ENCODE data around the gene GSG1L.
"Not testable (repeated sequence)": the region's sequence is repeated elsewhere in the genome, so short reads cannot be mapped to it uniquely, and the experiment has no call there.

Gene GSG1L

GRCh38 chr16:27749946-27750345 is 313.6 kb downstream of the GSG1L start:
- Histone ChIP-seq H3K27me3 (ENCODE audit: control insufficient read depth, insufficient read depth, low read length) (no peaks in the 10 kb centered on the region), H3K4me1 (ENCODE audit: control insufficient read depth, insufficient read depth, low read length) (peaks cover 10% of the 10 kb centered on the region), H3K36me3 (ENCODE audit: insufficient read depth, low read length) (peaks cover 5% of the 10 kb centered on the region), H3K4me3 (ENCODE audit: low read length) (no peak overlapping the region), H3K9ac (ENCODE audit: low read depth, low read length) (no peak overlapping the region), H3K4me2 (ENCODE audit: low read length) (no peak overlapping the region), H3K9me3 (replicated peaks; ENCODE audit: low read length) (no peaks in the 10 kb centered on the region)

- Histone ChIP-seq H3K27me3 (ENCODE audit: control insufficient read depth, insufficient read depth, low read length) (no peaks in the 10 kb centered on the region), H3K9me3 (replicated peaks; ENCODE audit: low read length) (no peaks in the 10 kb centered on the region), H3K36me3 (ENCODE audit: insufficient read depth, low read length) (peaks cover 5% of the 10 kb centered on the region), H3K9ac (ENCODE audit: low read depth, low read length) (no peak overlapping the region), H3K4me3 (ENCODE audit: low read length) (no peak overlapping the region), H3K4me2 (ENCODE audit: low read length) (no peak overlapping the region), H3K4me1 (ENCODE audit: control insufficient read depth, insufficient read depth, low read length) (peaks cover 10% of the 10 kb centered on the region)
Observed at GRCh38 chr16:27749547-27749875, 314.0 kb downstream of the GSG1L start.

GRCh38 chr16:27748868-27749546 is 314.5 kb downstream of the GSG1L start:
- peak overlapping the region; percentile 13 for H3K4me2 ChIP-seq (ENCODE audit: low read length)
- H3K9ac ChIP-seq (ENCODE audit: low read depth, low read length): no peak overlapping the region
- peaks cover 5% of the 10 kb centered on the region for H3K36me3 ChIP-seq (ENCODE audit: insufficient read depth, low read length)
- peaks cover 10% of the 10 kb centered on the region for H3K4me1 ChIP-seq (ENCODE audit: control insufficient read depth, insufficient read depth, low read length)
- H3K4me3 ChIP-seq (ENCODE audit: low read length): no peak overlapping the region
- no peaks in the 10 kb centered on the region for H3K9me3 ChIP-seq (replicated peaks; ENCODE audit: low read length)
- H3K27me3 ChIP-seq (ENCODE audit: control insufficient read depth, insufficient read depth, low read length): no peaks in the 10 kb centered on the region

GRCh38 chr16:27747946-27748345 is 315.6 kb downstream of the GSG1L start:
- Histone ChIP-seq H3K36me3 (ENCODE audit: insufficient read depth, low read length) (peaks cover 5% of the 10 kb centered on the region), H3K4me1 (ENCODE audit: control insufficient read depth, insufficient read depth, low read length) (peaks cover 10% of the 10 kb centered on the region), H3K27me3 (ENCODE audit: control insufficient read depth, insufficient read depth, low read length) (no peaks in the 10 kb centered on the region), H3K4me3 (ENCODE audit: low read length) (no peak overlapping the region), H3K9me3 (replicated peaks; ENCODE audit: low read length) (no peaks in the 10 kb centered on the region), H3K4me2 (ENCODE audit: low read length) (no peak overlapping the region), H3K9ac (ENCODE audit: low read depth, low read length) (no peak overlapping the region)

- no peak overlapping the region for H3K4me3 ChIP-seq (ENCODE audit: low read length)
- no peaks in the 10 kb centered on the region for H3K9me3 ChIP-seq (replicated peaks; ENCODE audit: low read length)
- no peak overlapping the region for H3K9ac ChIP-seq (ENCODE audit: low read depth, low read length)
- no peak overlapping the region for H3K4me2 ChIP-seq (ENCODE audit: low read length)
- peaks cover 10% of the 10 kb centered on the region for H3K4me1 ChIP-seq (ENCODE audit: control insufficient read depth, insufficient read depth, low read length)
- no peaks in the 10 kb centered on the region for H3K27me3 ChIP-seq (ENCODE audit: control insufficient read depth, insufficient read depth, low read length)
- peaks cover 5% of the 10 kb centered on the region for H3K36me3 ChIP-seq (ENCODE audit: insufficient read depth, low read length)
Observed at GRCh38 chr16:27746076-27746855, 317.2 kb downstream of the GSG1L start.

- H3K9ac ChIP-seq (ENCODE audit: low read depth, low read length): no peak overlapping the region
- peaks cover 7% of the 10 kb centered on the region for H3K36me3 ChIP-seq (ENCODE audit: insufficient read depth, low read length)
- H3K4me1 ChIP-seq (ENCODE audit: control insufficient read depth, insufficient read depth, low read length): peaks cover 10% of the 10 kb centered on the region
- H3K9me3 ChIP-seq (replicated peaks; ENCODE audit: low read length): no peaks in the 10 kb centered on the region
- H3K27me3 ChIP-seq (ENCODE audit: control insufficient read depth, insufficient read depth, low read length): no peaks in the 10 kb centered on the region
- H3K4me2 ChIP-seq (ENCODE audit: low read length): no peak overlapping the region
- no peak overlapping the region for H3K4me3 ChIP-seq (ENCODE audit: low read length)
Observed at GRCh38 chr16:27745348-27745747, 318.2 kb downstream of the GSG1L start.

- Histone ChIP-seq H3K4me3 (ENCODE audit: low read length) (no peak overlapping the region), H3K9ac (ENCODE audit: low read depth, low read length) (no peak overlapping the region), H3K27me3 (ENCODE audit: control insufficient read depth, insufficient read depth, low read length) (no peaks in the 10 kb centered on the region), H3K36me3 (ENCODE audit: insufficient read depth, low read length) (peaks cover 3% of the 10 kb centered on the region), H3K4me1 (ENCODE audit: control insufficient read depth, insufficient read depth, low read length) (peaks cover 5% of the 10 kb centered on the region), H3K4me2 (ENCODE audit: low read length) (no peak overlapping the region), H3K9me3 (replicated peaks; ENCODE audit: low read length) (no peaks in the 10 kb centered on the region)
Observed at GRCh38 chr16:27743963-27744362, 319.6 kb downstream of the GSG1L start.

GRCh38 chr16:27743001-27743400 is 320.5 kb downstream of the GSG1L start:
- not testable (repeated sequence) for H3K36me3 ChIP-seq (ENCODE audit: insufficient read depth, low read length); H3K4me3 ChIP-seq (ENCODE audit: low read length); H3K9ac ChIP-seq (ENCODE audit: low read depth, low read length); H3K4me1 ChIP-seq (ENCODE audit: control insufficient read depth, insufficient read depth, low read length); H3K9me3 ChIP-seq (replicated peaks; ENCODE audit: low read length); H3K4me2 ChIP-seq (ENCODE audit: low read length); H3K27me3 ChIP-seq (ENCODE audit: control insufficient read depth, insufficient read depth, low read length)

- H3K36me3 ChIP-seq (ENCODE audit: insufficient read depth, low read length): peaks cover 3% of the 10 kb centered on the region
- H3K9ac ChIP-seq (ENCODE audit: low read depth, low read length): no peak overlapping the region
- H3K4me2 ChIP-seq (ENCODE audit: low read length): no peak overlapping the region
- H3K4me1 ChIP-seq (ENCODE audit: control insufficient read depth, insufficient read depth, low read length): no peaks in the 10 kb centered on the region
- H3K4me3 ChIP-seq (ENCODE audit: low read length): no peak overlapping the region
- H3K27me3 ChIP-seq (ENCODE audit: control insufficient read depth, insufficient read depth, low read length): no peaks in the 10 kb centered on the region
- no peaks in the 10 kb centered on the region for H3K9me3 ChIP-seq (replicated peaks; ENCODE audit: low read length)
Observed at GRCh38 chr16:27742333-27742732, 321.2 kb downstream of the GSG1L start.

- no peak overlapping the region for H3K4me3 ChIP-seq (ENCODE audit: low read length)
- no peaks in the 10 kb centered on the region for H3K27me3 ChIP-seq (ENCODE audit: control insufficient read depth, insufficient read depth, low read length)
- H3K9me3 ChIP-seq (replicated peaks; ENCODE audit: low read length): no peaks in the 10 kb centered on the region
- H3K4me2 ChIP-seq (ENCODE audit: low read length): no peak overlapping the region
- no peak overlapping the region for H3K9ac ChIP-seq (ENCODE audit: low read depth, low read length)
- H3K36me3 ChIP-seq (ENCODE audit: insufficient read depth, low read length): peaks cover 3% of the 10 kb centered on the region
- H3K4me1 ChIP-seq (ENCODE audit: control insufficient read depth, insufficient read depth, low read length): no peaks in the 10 kb centered on the region
Observed at GRCh38 chr16:27740496-27741201, 322.9 kb downstream of the GSG1L start.

GRCh38 chr16:27739606-27740357 is 323.7 kb downstream of the GSG1L start:
- Histone ChIP-seq H3K9me3 (replicated peaks; ENCODE audit: low read length) (no peaks in the 10 kb centered on the region), H3K27me3 (ENCODE audit: control insufficient read depth, insufficient read depth, low read length) (no peaks in the 10 kb centered on the region), H3K4me1 (ENCODE audit: control insufficient read depth, insufficient read depth, low read length) (no peaks in the 10 kb centered on the region), H3K4me2 (ENCODE audit: low read length) (no peak overlapping the region), H3K4me3 (ENCODE audit: low read length) (no peak overlapping the region), H3K9ac (ENCODE audit: low read depth, low read length) (no peak overlapping the region), H3K36me3 (ENCODE audit: insufficient read depth, low read length) (peaks cover 3% of the 10 kb centered on the region)
